ENCODE data around the gene VPS8.

The VPS8 gene

GRCh38 chr3:185024406-185024805 is 212.4 kb downstream of the VPS8 start:
- CTCF ChIA-PET: no interaction called here
- no peak for DNase-seq (ENCODE audit: extremely low spot score)
- no peak for TF ChIP-seq FOXM1 (IDR thresholded peaks at IDR 0.05; ENCODE audit: borderline replicate concordance)
- TF ChIP-seq FOXK2 (IDR thresholded peaks at IDR 0.05): no peak
- no peak for TF ChIP-seq ELF4 (IDR thresholded peaks at IDR 0.05)
- no peak for TF ChIP-seq NFRKB (IDR thresholded peaks at IDR 0.05)
- TF ChIP-seq FOXA1 (IDR thresholded peaks at IDR 0.05): no peak
- TF ChIP-seq HDGF (IDR thresholded peaks at IDR 0.05; ENCODE audit: borderline replicate concordance): no peak
- no peak for TF ChIP-seq ZNF384 (IDR thresholded peaks at IDR 0.05)
- TF ChIP-seq ARNT (IDR thresholded peaks at IDR 0.05): no peak
- no peak for TF ChIP-seq PKNOX1 (IDR thresholded peaks at IDR 0.05)
- TF ChIP-seq SUZ12 (IDR thresholded peaks at IDR 0.05): no peak
- TF ChIP-seq L3MBTL2 (conservative IDR thresholded peaks at IDR 0.05): no peak
- no peak for TF ChIP-seq LEF1 (IDR thresholded peaks at IDR 0.05; ENCODE audit: borderline replicate concordance)
- TF ChIP-seq CTBP1 (IDR thresholded peaks at IDR 0.05; ENCODE audit: borderline replicate concordance): no peak
- TF ChIP-seq TARDBP (IDR thresholded peaks at IDR 0.05): no peak
- TF ChIP-seq SP1 (IDR thresholded peaks at IDR 0.05): no peak
- no peak for TF ChIP-seq BHLHE40 (IDR thresholded peaks at IDR 0.05; ENCODE audit: borderline replicate concordance)
- POLR2A ChIA-PET: no interaction called here

- DNase-seq (ENCODE audit: extremely low spot score): no peak
- ChIA-PET POLR2A (no interaction called here), CTCF (interaction anchor here (0.8 kb wide), 1 partner anchor 115 kb away, joined by 3 read pairs; no protein-coding TSS in a partner anchor)
- TF ChIP-seq SUZ12 (IDR thresholded peaks at IDR 0.05) (no peak), NFRKB (IDR thresholded peaks at IDR 0.05) (no peak), FOXM1 (IDR thresholded peaks at IDR 0.05; ENCODE audit: borderline replicate concordance) (no peak), LEF1 (IDR thresholded peaks at IDR 0.05; ENCODE audit: borderline replicate concordance) (no peak), SP1 (IDR thresholded peaks at IDR 0.05) (no peak), FOXA1 (IDR thresholded peaks at IDR 0.05) (no peak), BHLHE40 (IDR thresholded peaks at IDR 0.05; ENCODE audit: borderline replicate concordance) (no peak), ELF4 (IDR thresholded peaks at IDR 0.05) (no peak), PKNOX1 (IDR thresholded peaks at IDR 0.05) (no peak), ARNT (IDR thresholded peaks at IDR 0.05) (no peak), L3MBTL2 (conservative IDR thresholded peaks at IDR 0.05) (no peak), ZNF384 (IDR thresholded peaks at IDR 0.05) (no peak), TARDBP (IDR thresholded peaks at IDR 0.05) (no peak), HDGF (IDR thresholded peaks at IDR 0.05; ENCODE audit: borderline replicate concordance) (no peak), CTBP1 (IDR thresholded peaks at IDR 0.05; ENCODE audit: borderline replicate concordance) (no peak)
Observed at GRCh38 chr3:185024966-185025365, 213.0 kb downstream of the VPS8 start.

- DNase-seq (ENCODE audit: extremely low spot score): no peak
- ChIA-PET POLR2A (no interaction called here), CTCF (no interaction called here)
- no peak for TF ChIP-seq NFRKB (IDR thresholded peaks at IDR 0.05)
- TF ChIP-seq PKNOX1 (IDR thresholded peaks at IDR 0.05): no peak
- no peak for TF ChIP-seq LEF1 (IDR thresholded peaks at IDR 0.05; ENCODE audit: borderline replicate concordance)
- no peak for TF ChIP-seq CTBP1 (IDR thresholded peaks at IDR 0.05; ENCODE audit: borderline replicate concordance)
- no peak for TF ChIP-seq L3MBTL2 (conservative IDR thresholded peaks at IDR 0.05)
- no peak for TF ChIP-seq ZNF384 (IDR thresholded peaks at IDR 0.05)
- no peak for TF ChIP-seq SUZ12 (IDR thresholded peaks at IDR 0.05)
- TF ChIP-seq ELF4 (IDR thresholded peaks at IDR 0.05): no peak
- TF ChIP-seq FOXA1 (IDR thresholded peaks at IDR 0.05): no peak
- no peak for TF ChIP-seq TARDBP (IDR thresholded peaks at IDR 0.05)
Observed at GRCh38 chr3:185028121-185028520, 216.2 kb downstream of the VPS8 start.

- DNase-seq (ENCODE audit: extremely low spot score): no peak
- no peak for TF ChIP-seq ELF4 (IDR thresholded peaks at IDR 0.05)
- TF ChIP-seq LEF1 (IDR thresholded peaks at IDR 0.05; ENCODE audit: borderline replicate concordance): no peak
- TF ChIP-seq BHLHE40 (IDR thresholded peaks at IDR 0.05; ENCODE audit: borderline replicate concordance): no peak
- no peak for TF ChIP-seq NFRKB (IDR thresholded peaks at IDR 0.05)
- TF ChIP-seq FOXK2 (IDR thresholded peaks at IDR 0.05): no peak
- TF ChIP-seq FOXM1 (IDR thresholded peaks at IDR 0.05; ENCODE audit: borderline replicate concordance): no peak
- no peak for TF ChIP-seq PKNOX1 (IDR thresholded peaks at IDR 0.05)
- TF ChIP-seq FOXA1 (IDR thresholded peaks at IDR 0.05): no peak
- TF ChIP-seq CTBP1 (IDR thresholded peaks at IDR 0.05; ENCODE audit: borderline replicate concordance): no peak
- TF ChIP-seq ZNF384 (IDR thresholded peaks at IDR 0.05): no peak
- no peak for TF ChIP-seq ARNT (IDR thresholded peaks at IDR 0.05)
- TF ChIP-seq SP1 (IDR thresholded peaks at IDR 0.05): no peak
- TF ChIP-seq L3MBTL2 (conservative IDR thresholded peaks at IDR 0.05): no peak
- TF ChIP-seq HDGF (IDR thresholded peaks at IDR 0.05; ENCODE audit: borderline replicate concordance): no peak
- TF ChIP-seq TARDBP (IDR thresholded peaks at IDR 0.05): no peak
- ChIA-PET POLR2A (no interaction called here), CTCF (no interaction called here)
Observed at GRCh38 chr3:185029086-185029485, 217.1 kb downstream of the VPS8 start.

- POLR2A ChIA-PET: no interaction called here
- no peak for DNase-seq (ENCODE audit: extremely low spot score)
- TF ChIP-seq HDGF (IDR thresholded peaks at IDR 0.05; ENCODE audit: borderline replicate concordance): no peak
- TF ChIP-seq ARNT (IDR thresholded peaks at IDR 0.05): no peak
- TF ChIP-seq BHLHE40 (IDR thresholded peaks at IDR 0.05; ENCODE audit: borderline replicate concordance): no peak
- no peak for TF ChIP-seq L3MBTL2 (conservative IDR thresholded peaks at IDR 0.05)
- no peak for TF ChIP-seq NFRKB (IDR thresholded peaks at IDR 0.05)
- no peak for TF ChIP-seq FOXM1 (IDR thresholded peaks at IDR 0.05; ENCODE audit: borderline replicate concordance)
- TF ChIP-seq SUZ12 (IDR thresholded peaks at IDR 0.05): no peak
- CTCF ChIA-PET: no interaction called here
Observed at GRCh38 chr3:185030399-185030798, 218.4 kb downstream of the VPS8 start.

All from HEK293T (cell line).